IMR-90 (cell line): ENCODE results near the gene NXN. TPM values are rescaled to one million over a fixed set of nuclear protein-coding genes. Genes with fewer than 3 reads are reported as not detected.
"Not testable (repeated sequence)": the region's sequence is repeated elsewhere in the genome, so short reads cannot be mapped to it uniquely, and the experiment has no call there.

Source experiments
- ATAC-seq: fragments of 200-7000 bp; cut with Tn5 transposase; 2 replicates; pipeline ENCODE4 v1.9.1; 2020; ENCODE audit warnings: low read depth, mild to moderate bottlenecking, moderate library complexity
- BruUV-seq: library from RNA; stranded (reverse); fragments of 400-500 nt; replicated peaks from 2 replicates; lab custom pipeline; 2021; lab: Mats Ljungman, UMichigan
- CTCF ChIA-PET: fragments of 300-600 bp; formaldehyde crosslinking; extraction: SDS; loops from one replicate; lab custom pipeline; 2021; ENCODE audit warnings: antibody characterized with exemption; lab: Yijun Ruan, JAX
- POLR2A ChIA-PET: fragments of 300-600 bp; sonication (Branson Sonifier 250); formaldehyde crosslinking; loops from one replicate; lab custom pipeline; 2022; ENCODE audit warnings: antibody characterized with exemption; ENCODE audit not compliant: unreplicated experiment; lab: Charles Lee
- DNase-seq: peaks from one replicate; pipeline ENCODE4 v3.0.0; 2013
- H2AFZ ChIP-seq: replicated peaks from 2 replicates; pipeline ENCODE3; 2013; ENCODE audit warnings: low read length, mild to moderate bottlenecking; ENCODE audit not compliant: poor library complexity
- H2AK5ac ChIP-seq: 2 replicates; pipeline ENCODE4 v1.6.1; 2013; ENCODE audit warnings: low read depth, low read length, inconsistent platforms
- H2AK9ac ChIP-seq: replicated peaks from 2 replicates; pipeline ENCODE3; 2013; ENCODE audit warnings: mild to moderate bottlenecking, low read depth, low read length, moderate library complexity; ENCODE audit not compliant: poor library complexity
- H2BK120ac ChIP-seq: 2 replicates; pipeline ENCODE4 v1.6.1; 2013; ENCODE audit warnings: low read depth, low read length, inconsistent platforms
- H2BK15ac ChIP-seq: 3 replicates; pipeline ENCODE4 v1.6.1; 2013; ENCODE audit warnings: low read depth, low read length, inconsistent platforms
- H2BK20ac ChIP-seq: 2 replicates; pipeline ENCODE4 v1.6.1; 2013; ENCODE audit warnings: low read depth, mild to moderate bottlenecking, inconsistent platforms, low read length, moderate library complexity
- H2BK5ac ChIP-seq: 2 replicates; pipeline ENCODE4 v1.6.1; 2013; ENCODE audit warnings: mild to moderate bottlenecking, low read depth, low read length, inconsistent platforms; ENCODE audit not compliant: poor library complexity, severe bottlenecking
- H3K14ac ChIP-seq: replicated peaks from 2 replicates; pipeline ENCODE4 v1.6.1; 2013; ENCODE audit warnings: low read depth, low read length, inconsistent platforms
- H3K18ac ChIP-seq: 2 replicates; pipeline ENCODE4 v1.6.1; 2013; ENCODE audit warnings: low read depth, low read length, control low read depth
- H3K23ac ChIP-seq: 2 replicates; pipeline ENCODE4 v1.6.1; 2013; ENCODE audit warnings: low read depth, low read length, inconsistent platforms
- H3K27ac ChIP-seq: 2 replicates; pipeline ENCODE4 v1.5.1; 2013; ENCODE audit warnings: mild to moderate bottlenecking, control low read depth, low read length; ENCODE audit not compliant: insufficient read depth
- H3K27me3 ChIP-seq: 2 replicates; pipeline ENCODE4 v1.6.1; 2013; ENCODE audit warnings: low read length; ENCODE audit not compliant: control insufficient read depth, insufficient read depth
- H3K36me3 ChIP-seq: 2 replicates; pipeline ENCODE4 v1.6.1; 2013; ENCODE audit warnings: low read length, mixed read lengths; ENCODE audit not compliant: control insufficient read depth, insufficient read depth
- H3K4ac ChIP-seq: 2 replicates; pipeline ENCODE4 v1.6.1; 2013; ENCODE audit warnings: low read depth, low read length, inconsistent platforms
- H3K4me1 ChIP-seq: 2 replicates; pipeline ENCODE4 v1.6.1; 2013; ENCODE audit warnings: low read length, mixed read lengths; ENCODE audit not compliant: control insufficient read depth, insufficient read depth
- H3K4me2 ChIP-seq: 2 replicates; pipeline ENCODE4 v1.6.1; 2013; ENCODE audit warnings: low read depth, mild to moderate bottlenecking, control low read depth, low read length, moderate library complexity
- H3K4me3 ChIP-seq: 2 replicates; pipeline ENCODE4 v1.5.1; 2013; ENCODE audit warnings: low read depth, mild to moderate bottlenecking, control low read depth, low read length, moderate library complexity; ENCODE audit not compliant: insufficient read depth
- H3K56ac ChIP-seq: 2 replicates; pipeline ENCODE4 v1.6.1; 2013; ENCODE audit warnings: low read length, inconsistent platforms; ENCODE audit not compliant: insufficient read depth; ENCODE audit errors: extremely low read depth
- H3K79me1 ChIP-seq, 2 experiments: 2 replicates each; pipeline ENCODE4 v1.6.1; 2013; ENCODE audit warnings: low read length in 2 of 2, inconsistent platforms in 1 of 2, low read depth in 1 of 2
- H3K9ac ChIP-seq: 2 replicates; pipeline ENCODE4 v1.6.1; 2013; ENCODE audit warnings: low read depth, low read length, control low read depth
- H3K9me1 ChIP-seq: 2 replicates; pipeline ENCODE4 v1.6.1; 2013; ENCODE audit warnings: low read length, inconsistent platforms; ENCODE audit not compliant: insufficient read depth
- H3K9me3 ChIP-seq: 2 replicates; pipeline ENCODE4 v1.6.1; 2013; ENCODE audit warnings: low read length; ENCODE audit not compliant: control insufficient read depth, insufficient read depth
- H4K20me1 ChIP-seq: 2 replicates; pipeline ENCODE4 v1.6.1; 2013; ENCODE audit warnings: low read length, inconsistent platforms; ENCODE audit not compliant: insufficient read depth
- H4K5ac ChIP-seq: 2 replicates; pipeline ENCODE4 v1.6.1; 2013; ENCODE audit warnings: mild to moderate bottlenecking, low read depth, low read length, control low read depth
- H4K8ac ChIP-seq, 2 experiments: 2 replicates each; pipeline ENCODE4 v1.6.1; 2013; ENCODE audit warnings: low read depth in 2 of 2, low read length in 2 of 2, control low read depth in 1 of 2, inconsistent platforms in 1 of 2
- H4K91ac ChIP-seq: 2 replicates; pipeline ENCODE4 v1.6.1; 2013; ENCODE audit warnings: low read depth, low read length, inconsistent platforms; ENCODE audit not compliant: insufficient read depth
- BHLHE40 ChIP-seq: fragments of 150-350 bp; IDR thresholded peaks from 2 replicates; pipeline ENCODE4 v1.6.1; 2016; ENCODE audit warnings: mild to moderate bottlenecking, low read depth, low read length
- CHD1 ChIP-seq: IDR thresholded peaks from 2 replicates; pipeline ENCODE4 v1.6.1; 2012; ENCODE audit warnings: low read depth, low read length, improper control_type of control experiment
- FOS ChIP-seq: fragments of 150-350 bp; IDR thresholded peaks from 2 replicates; pipeline ENCODE4 v1.6.1; 2016; ENCODE audit warnings: low read depth, low read length
- MAFK ChIP-seq: IDR thresholded peaks from 2 replicates; pipeline ENCODE4 v1.6.1; 2012; ENCODE audit warnings: low read depth, low read length, improper control_type of control experiment
- MXI1 ChIP-seq: IDR thresholded peaks from 2 replicates; pipeline ENCODE4 v1.6.1; 2012; ENCODE audit warnings: low read depth, mild to moderate bottlenecking, low read length, moderate library complexity, borderline replicate concordance
- POLR2A ChIP-seq: IDR thresholded peaks from 2 replicates; pipeline ENCODE4 v1.6.1; 2012; ENCODE audit warnings: mild to moderate bottlenecking, low read depth, low read length
- WGBS, 2 experiments: methylation state at CpG; one replicate each; pipeline versions ENCODE4 v1.1.5 to v1.1.7; 2013; ENCODE audit warnings: missing lambda C conversion rate in 2 of 2; ENCODE audit not compliant: insufficient read length in 1 of 2; ENCODE audit errors: extremely low coverage in 2 of 2; 5-methylcytosine and 5-hydroxymethylcytosine counted together
- dilution Hi-C: fragments of 300-500 bp; cut with HindIII; formaldehyde crosslinking; loops from one replicate; pipeline ENCODE4 v1.14.3; 2018; ENCODE audit warnings: low sequenced_read_pairs; ENCODE audit not compliant: unreplicated experiment
- in situ Hi-C: fragments of 300-500 bp; cut with MboI; formaldehyde crosslinking; loops from 3 replicates; pipeline ENCODE4 v1.14.3; 2019; ENCODE audit warnings: low sequenced_read_pairs, inconsistent platforms, mixed read lengths
- intact Hi-C: fragments of 100-400 bp; cut with micrococcal nuclease; formaldehyde crosslinking; loops from 2 replicates; pipeline ENCODE4 v1.10.0; 2022
- polyA plus RNA-seq, 3 experiments: library from polyadenylated mRNA; depleted of rRNA; stranded (reverse); fragments of >200 nt; gene quantifications; 2 replicates each; pipeline ENCODE4 v1.2.3, GENCODE V29; 2012; ENCODE audit warnings: low replicate concordance in 1 of 3
- total RNA-seq: library from RNA; depleted of rRNA; stranded (reverse); fragments of >200 nt; gene quantifications from 2 replicates; pipeline ENCODE4 v1.2.3, GENCODE V29; 2012

NXN gene
- total and polyA plus RNA-seq, 2 of the 4 experiments (the other 2 are of a cell fraction) = 52.5 to 116 TPM

DNA sequence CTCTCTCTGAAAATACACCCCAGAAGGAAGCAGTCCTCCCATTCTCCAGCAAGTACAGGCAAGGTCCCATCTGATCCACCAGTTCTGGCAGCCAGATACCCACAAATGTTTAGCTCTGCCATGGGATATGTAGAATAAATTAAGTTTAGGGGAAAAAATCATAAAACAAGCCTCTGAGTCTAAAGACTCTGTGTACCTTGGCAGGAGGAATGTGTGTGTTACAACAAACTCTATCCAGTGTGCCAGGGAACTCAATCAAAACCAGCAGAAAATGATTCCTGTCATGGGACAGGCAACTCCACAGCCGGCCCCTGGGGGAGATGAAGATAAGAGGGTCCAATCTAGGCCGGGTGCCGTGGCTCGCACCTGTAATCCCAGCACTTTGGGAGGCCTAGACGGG is 124.0 kb downstream of the NXN start:
- H3K4me1 ChIP-seq = peaks cover 16% of the 10 kb centered on the region
- dilution Hi-C loops = no loop called here
- H4K91ac ChIP-seq = no peak overlapping the region
- H3K14ac ChIP-seq = no peak overlapping the region
- no TSS peak for BruUV-seq
- DNase-seq (no peak), ATAC-seq (no peak)
- intact Hi-C loops = no loop called here
- H3K18ac ChIP-seq = no peak overlapping the region
- H3K4me2 ChIP-seq = no peak overlapping the region
- H3K9ac ChIP-seq = no peak overlapping the region
- H3K36me3 ChIP-seq = peaks cover 2% of the 10 kb centered on the region; the same call in 1 of the 2 replicates
- H3K9me3 ChIP-seq = no peaks in the 10 kb centered on the region
- peaks cover 12% of the 10 kb centered on the region; the same call in 1 of the 2 replicates for H3K9me1 ChIP-seq
- no peak overlapping the region for H2BK5ac ChIP-seq
- no peak overlapping the region for H4K5ac ChIP-seq
- H3K4ac ChIP-seq = no peak overlapping the region
- no peak overlapping the region for H3K23ac ChIP-seq
- WGBS, 2 experiments = no CpG with 5 or more reads among the region's 5 CpGs
- H2BK15ac ChIP-seq = no peak overlapping the region
- H2BK120ac ChIP-seq = no peak overlapping the region
- H3K4me3 ChIP-seq = no peak overlapping the region
- TF ChIP-seq MAFK (no peak), CHD1 (no peak), FOS (no peak), BHLHE40 (no peak), MXI1 (no peak), POLR2A (no peak)
- H3K56ac ChIP-seq = no peak overlapping the region
- ChIA-PET POLR2A (no interaction called here), CTCF (interaction anchor here (0.7 kb wide), 1 partner anchor 342 kb away, joined by 4 read pairs; no protein-coding TSS in a partner anchor)
- H2AK5ac ChIP-seq = no peak overlapping the region
- no peak overlapping the region for H2AFZ ChIP-seq
- no peak overlapping the region for H2BK20ac ChIP-seq
- H3K27me3 ChIP-seq = no peaks in the 10 kb centered on the region
- no peak overlapping the region for H2AK9ac ChIP-seq
- H4K20me1 ChIP-seq = peaks cover 56% of the 10 kb centered on the region
- no peak overlapping the region for H3K27ac ChIP-seq
- no peak overlapping the region for H4K8ac ChIP-seq
- in situ Hi-C loops = no loop called here
- peaks cover 14 to 44% of the 10 kb centered on the region in 2 experiments for H3K79me1 ChIP-seq

DNA sequence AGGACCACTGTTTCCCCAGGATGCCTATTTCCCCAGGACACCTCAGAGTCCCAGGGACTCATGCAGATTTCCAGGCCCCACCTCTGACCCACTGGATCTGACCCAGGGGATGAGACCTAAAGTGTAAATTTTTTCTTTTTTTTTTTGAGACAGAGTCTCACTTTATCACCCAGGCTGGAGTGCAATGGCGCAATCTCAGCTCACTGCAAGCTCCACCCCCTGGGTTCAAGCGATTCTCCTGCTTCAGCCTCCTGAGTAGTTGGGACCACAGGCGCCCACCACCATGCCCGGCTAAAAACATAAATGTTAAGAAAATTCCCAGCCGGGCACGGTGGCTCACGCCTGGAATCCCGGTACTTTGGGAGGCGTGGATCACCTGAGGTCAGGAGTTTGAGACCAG is 126.7 kb downstream of the NXN start:
- H3K4me2 ChIP-seq = not testable (repeated sequence)

More for the DNA sequence above, 126.7 kb downstream of the NXN start:
- Histone ChIP-seq H3K9me1 (peaks cover 15% of the 10 kb centered on the region; the same call in 1 of the 2 replicates), H4K20me1 (peaks cover 71% of the 10 kb centered on the region), H3K36me3 (peaks cover 21% of the 10 kb centered on the region; the same call in 1 of the 2 replicates), H3K79me1 (peaks cover 9 to 48% of the 10 kb centered on the region in 2 experiments)
- H2BK5ac ChIP-seq, DNase-seq, in situ Hi-C loops, H2BK20ac ChIP-seq, H3K27me3 ChIP-seq, H2AK5ac ChIP-seq, dilution Hi-C loops, H3K4me3 ChIP-seq, POLR2A ChIA-PET, H3K9me3 ChIP-seq, H2AK9ac ChIP-seq, H4K91ac ChIP-seq, H4K8ac ChIP-seq, H2AFZ ChIP-seq, ATAC-seq, BruUV-seq, H3K9ac ChIP-seq, H2BK120ac ChIP-seq, H3K14ac ChIP-seq, H3K27ac ChIP-seq, H3K23ac ChIP-seq, intact Hi-C loops, H3K4ac ChIP-seq, H3K56ac ChIP-seq, H2BK15ac ChIP-seq, H4K5ac ChIP-seq, H3K18ac ChIP-seq, H3K4me1 ChIP-seq: not testable (repeated sequence)
- WGBS, 2 experiments = 100% methylated on average over 3 of the region's 9 CpGs; no CpG with 5 or more reads in 1 of the 2 experiments
- CTCF ChIA-PET = interaction anchor here (0.6 kb wide), 1 partner anchor 19 kb away, joined by 5 read pairs; no protein-coding TSS in a partner anchor
